GM11168 (cell line): ENCODE measurements around the gene CARMIL1.

ENCODE experiments used
- in situ Hi-C: fragments of 300-500 bp; cut with MboI; formaldehyde crosslinking; loops from one replicate; pipeline ENCODE4 v1.12.0; 2022; ENCODE audit warnings: low sequenced_read_pairs; ENCODE audit not compliant: unreplicated experiment

CARMIL1 gene

GRCh38 chr6:25458485-25458884 is 179.3 kb downstream of the CARMIL1 start:
- in situ Hi-C loops, result no loop called here

DNA sequence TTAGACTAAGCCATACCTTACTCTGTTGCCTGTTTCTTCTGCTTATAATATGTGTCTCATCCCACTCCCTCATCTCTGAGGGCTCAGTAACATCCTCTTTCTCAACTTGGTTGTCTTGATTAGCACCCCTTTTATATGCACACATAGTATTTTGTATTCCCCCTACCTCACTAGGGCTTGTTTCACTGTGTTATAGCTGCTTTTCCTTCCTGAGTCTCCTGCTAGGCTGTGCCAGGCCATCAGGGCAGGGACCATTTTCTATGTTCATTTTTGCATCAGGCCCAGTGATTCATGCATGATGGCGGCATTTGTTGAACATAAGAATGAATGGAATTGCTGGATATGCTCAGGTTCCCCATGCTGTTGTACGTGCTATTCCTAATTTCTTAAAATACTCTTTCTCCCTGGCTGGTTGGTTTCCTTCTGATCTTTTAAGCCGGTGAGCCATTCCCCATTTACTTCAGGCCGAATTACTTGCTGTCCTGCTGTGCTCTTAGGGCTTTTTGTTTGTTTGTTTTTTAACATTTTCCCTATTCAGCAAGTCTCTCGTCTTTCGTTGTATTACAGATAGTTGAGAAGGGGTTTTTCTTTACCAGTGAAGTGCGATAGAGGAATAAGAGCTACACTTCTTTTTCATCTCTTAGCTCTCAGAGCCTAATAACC is 183.2 kb downstream of the CARMIL1 start:
- in situ Hi-C loops, result no loop called here

DNA sequence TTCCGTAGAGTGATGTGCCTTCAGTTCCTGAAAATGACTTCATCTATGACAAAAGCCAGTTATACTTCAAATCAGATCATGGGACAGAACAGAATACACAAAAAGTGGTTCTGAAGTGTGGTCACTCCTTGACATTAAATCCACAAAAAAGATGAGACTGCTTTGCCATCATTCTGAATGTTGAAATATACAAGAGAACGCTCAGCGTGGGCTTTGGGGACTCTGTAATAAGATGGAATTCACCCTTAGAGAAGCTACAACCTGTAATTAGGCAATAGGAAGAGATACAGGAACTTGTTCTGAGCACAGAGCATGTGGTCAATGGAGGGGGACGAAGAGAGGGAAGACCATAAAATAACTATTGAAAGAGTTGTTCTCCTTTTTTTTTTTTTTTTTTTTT is 184.3 kb downstream of the CARMIL1 start:
- in situ Hi-C loops, result no loop called here

- in situ Hi-C loops, result no loop called here
Measured at GRCh38 chr6:25464225-25464624, 185.1 kb downstream of the CARMIL1 start.

- in situ Hi-C loops, result no loop called here
Measured at GRCh38 chr6:25465941-25466340, 186.8 kb downstream of the CARMIL1 start.

DNA sequence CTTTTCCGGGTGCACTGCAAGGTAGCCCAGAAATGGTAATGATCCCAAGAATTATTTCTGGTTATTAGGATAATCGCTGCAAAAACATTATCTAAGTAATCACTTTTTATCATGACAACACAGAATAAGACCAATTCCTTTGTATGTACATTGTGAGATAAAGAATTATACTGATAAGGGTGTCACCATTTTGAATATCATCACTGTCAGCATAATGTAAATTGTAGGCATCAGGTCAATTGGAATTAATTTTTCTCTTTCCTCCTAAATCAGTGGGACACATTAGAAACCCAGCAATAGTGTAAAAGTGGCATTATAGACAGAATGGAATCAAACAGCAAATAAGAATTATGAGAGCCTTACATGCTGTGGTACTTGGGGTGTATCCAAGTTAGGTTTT is 189.7 kb downstream of the CARMIL1 start:
- in situ Hi-C loops, result no loop called here

- in situ Hi-C loops, result no loop called here
Measured at GRCh38 chr6:25469797-25470388, 190.7 kb downstream of the CARMIL1 start.

- in situ Hi-C loops, result no loop called here
Measured at GRCh38 chr6:25472306-25472705, 193.1 kb downstream of the CARMIL1 start.

- in situ Hi-C loops, result no loop called here
Measured at GRCh38 chr6:25472906-25473305, 193.7 kb downstream of the CARMIL1 start.

DNA sequence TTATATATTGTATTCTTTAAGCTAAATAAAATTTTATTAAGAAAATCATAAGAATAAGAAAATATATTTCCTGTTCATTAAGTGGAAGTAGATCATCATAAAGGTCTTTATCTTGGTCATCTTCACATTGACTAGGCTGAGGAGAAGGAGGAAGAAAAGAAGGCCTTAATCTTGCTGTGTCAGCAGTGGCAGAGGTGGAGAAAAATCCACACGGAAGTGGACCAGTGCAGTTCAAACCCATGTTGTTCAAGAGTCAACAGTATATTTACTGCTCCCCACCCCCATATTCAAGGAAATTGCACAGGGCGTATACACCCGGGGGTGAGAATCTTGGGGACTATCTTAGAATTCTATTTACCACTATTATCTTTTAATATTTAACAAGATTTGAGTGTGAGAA is 194.3 kb downstream of the CARMIL1 start:
- in situ Hi-C loops, result no loop called here

DNA sequence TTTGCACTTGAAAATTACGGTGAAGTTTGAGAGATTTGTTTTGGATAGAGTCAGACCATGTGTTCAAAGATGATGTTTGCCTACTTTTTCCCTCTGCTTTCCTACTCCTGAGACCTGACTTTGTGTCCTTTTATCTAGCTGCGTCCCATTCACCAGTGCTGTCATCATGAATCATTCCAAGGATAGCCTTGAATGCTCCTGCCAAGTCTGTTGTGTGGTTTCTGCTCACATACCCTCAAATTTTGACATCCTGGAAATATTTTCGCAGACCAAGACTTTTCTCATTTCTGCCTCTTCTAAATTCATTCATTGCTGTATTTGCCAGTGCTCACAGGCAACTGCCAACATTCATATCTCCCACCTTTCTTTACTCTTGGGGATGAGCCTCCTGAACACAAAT is 197.0 kb downstream of the CARMIL1 start:
- in situ Hi-C loops, result no loop called here

DNA sequence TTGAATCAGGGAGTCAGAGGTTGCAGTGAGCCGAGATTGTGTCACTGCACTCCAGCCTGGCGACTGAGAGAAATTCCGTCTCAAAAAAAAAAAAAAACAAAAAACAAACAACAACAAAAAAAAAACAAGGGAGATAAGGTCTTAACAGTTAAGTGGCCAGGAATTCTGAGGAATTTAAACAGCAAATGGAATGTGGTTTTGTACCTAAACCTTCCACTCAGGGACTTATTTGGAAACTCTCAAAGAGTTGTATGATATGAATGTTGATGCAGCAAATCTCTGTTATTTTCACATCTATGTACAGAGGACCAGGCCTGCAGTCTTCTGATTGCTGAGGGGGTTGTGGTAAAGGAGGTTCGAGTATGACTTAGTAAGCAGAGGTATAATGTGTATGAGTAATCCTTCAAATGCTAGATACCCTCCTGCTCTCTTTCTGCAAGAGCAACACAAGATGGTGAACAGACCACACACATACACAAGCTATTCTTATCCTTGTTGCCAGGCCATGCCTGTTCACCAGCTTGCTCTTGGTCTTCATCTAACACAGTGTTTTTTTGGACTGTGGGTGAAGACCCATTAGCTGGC is 197.9 kb downstream of the CARMIL1 start:
- in situ Hi-C loops, result no loop called here

- in situ Hi-C loops, result no loop called here
Measured at GRCh38 chr6:25478973-25479372, 199.8 kb downstream of the CARMIL1 start.

DNA sequence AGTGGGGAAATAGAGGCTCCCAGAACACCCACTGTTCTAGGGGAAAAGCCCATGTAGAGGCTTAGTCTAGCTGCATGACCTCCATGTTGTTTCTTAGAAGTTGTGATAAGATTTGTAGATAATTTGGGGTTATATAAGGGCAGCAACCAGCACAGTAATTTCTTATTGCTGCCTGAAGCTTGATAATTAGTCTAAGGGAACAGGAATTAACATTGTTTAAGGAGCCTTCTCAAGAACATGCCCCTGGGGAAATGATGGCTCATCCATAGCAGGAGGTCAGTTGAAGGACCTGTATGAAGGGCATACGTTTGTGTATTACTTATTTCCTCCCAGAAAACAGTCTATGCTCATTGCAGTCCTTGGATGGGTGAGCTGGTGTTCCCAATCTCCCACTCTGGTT is 202.1 kb downstream of the CARMIL1 start:
- in situ Hi-C loops, result no loop called here

DNA sequence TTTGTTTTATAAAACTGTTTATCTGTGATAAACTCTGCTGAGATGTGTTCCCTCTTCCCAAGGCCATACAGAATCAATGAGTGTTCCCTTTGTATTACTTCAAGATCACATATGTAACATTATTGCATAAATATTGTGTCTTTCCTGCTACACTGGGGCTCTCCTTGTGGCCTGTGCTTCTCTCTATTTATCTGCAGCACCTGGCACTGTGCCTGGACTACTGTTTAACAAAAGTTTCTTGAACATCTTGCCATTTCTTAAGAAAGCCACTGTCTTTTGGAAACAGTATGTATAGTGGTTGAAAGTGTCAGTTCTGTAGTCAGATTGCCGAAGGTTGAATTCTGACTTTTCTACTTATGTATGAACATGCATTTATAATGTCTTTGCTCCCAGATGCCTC is 203.8 kb downstream of the CARMIL1 start:
- in situ Hi-C loops, result no loop called here

- in situ Hi-C loops, result no loop called here
Measured at GRCh38 chr6:25483943-25484342, 204.8 kb downstream of the CARMIL1 start.

DNA sequence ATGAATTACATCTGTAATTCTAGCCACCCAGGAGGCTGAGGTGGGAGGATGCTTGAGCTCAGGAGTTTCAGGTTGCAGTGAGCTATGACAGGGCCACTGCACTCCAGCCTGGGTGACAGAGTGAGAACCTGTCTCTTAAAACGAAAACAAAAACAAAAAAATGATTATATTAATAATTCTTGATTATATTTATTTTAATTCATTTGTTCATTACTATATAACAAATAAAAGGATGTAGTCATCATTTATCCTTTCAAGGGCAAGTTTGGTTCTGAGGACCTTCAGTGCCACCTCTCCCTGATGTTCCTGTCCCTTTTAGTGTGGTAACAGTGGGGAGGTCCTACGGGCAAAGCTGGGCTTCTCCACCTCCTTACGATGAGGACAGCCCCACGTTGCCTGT is 205.7 kb downstream of the CARMIL1 start:
- in situ Hi-C loops, result no loop called here

DNA sequence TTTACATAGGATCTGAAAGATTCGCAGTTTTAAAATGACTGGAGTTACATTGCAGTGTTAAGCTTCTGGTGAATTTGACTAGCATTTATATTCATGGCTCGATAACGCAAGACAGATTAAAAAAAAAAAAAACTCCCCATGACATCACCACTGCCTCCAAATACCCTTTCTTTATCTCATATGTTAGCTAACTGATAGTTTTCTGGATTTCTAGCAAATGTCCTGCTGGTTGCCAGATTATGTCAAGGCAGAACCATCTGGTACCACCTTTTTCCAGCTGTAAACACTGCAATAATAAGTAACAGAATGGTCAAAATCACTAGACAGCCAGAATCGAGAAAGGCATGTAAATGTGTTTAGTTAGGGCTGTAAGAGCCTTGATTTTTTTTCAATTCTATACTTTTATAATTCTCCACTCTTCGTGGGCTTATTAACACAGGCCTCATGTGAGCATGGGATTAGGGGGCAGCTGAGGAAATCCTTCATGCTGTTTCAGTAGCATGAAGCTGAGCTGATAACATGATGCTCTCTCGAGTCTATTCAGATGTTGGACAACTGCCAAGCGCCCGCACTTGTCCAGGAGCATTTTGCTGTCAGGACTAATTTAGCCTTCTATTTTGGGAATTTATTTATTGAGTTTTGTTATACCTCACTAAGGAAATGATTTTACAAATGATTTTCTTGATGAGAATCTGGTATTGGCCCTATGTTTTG is 206.8 kb downstream of the CARMIL1 start:
- in situ Hi-C loops, result no loop called here

GRCh38 chr6:25486550-25486949 is 207.4 kb downstream of the CARMIL1 start:
- in situ Hi-C loops, result no loop called here

- in situ Hi-C loops, result no loop called here
Measured at GRCh38 chr6:25487012-25487411, 207.8 kb downstream of the CARMIL1 start.

DNA sequence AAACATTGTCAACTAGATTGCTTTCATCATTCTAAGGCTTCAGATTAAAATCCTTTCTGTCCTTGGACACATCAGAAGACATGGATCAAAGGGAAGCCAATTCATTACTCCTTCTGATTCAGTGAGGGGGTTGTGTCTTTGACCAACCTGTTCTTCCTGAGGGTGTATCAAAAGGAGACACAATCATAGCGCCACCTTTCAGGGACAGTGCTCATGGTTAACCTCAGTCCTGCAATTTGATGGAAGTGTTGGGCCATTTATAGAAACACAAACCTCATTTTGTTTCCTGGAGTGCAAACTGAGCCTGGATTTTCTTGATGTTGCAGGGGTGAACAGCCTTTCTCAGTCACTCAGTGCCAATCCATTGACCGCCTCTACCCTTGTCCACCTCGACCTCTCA is 209.0 kb downstream of the CARMIL1 start:
- in situ Hi-C loops, result no loop called here
